ENCODE measurements around the gene METTL25B.

DNA sequence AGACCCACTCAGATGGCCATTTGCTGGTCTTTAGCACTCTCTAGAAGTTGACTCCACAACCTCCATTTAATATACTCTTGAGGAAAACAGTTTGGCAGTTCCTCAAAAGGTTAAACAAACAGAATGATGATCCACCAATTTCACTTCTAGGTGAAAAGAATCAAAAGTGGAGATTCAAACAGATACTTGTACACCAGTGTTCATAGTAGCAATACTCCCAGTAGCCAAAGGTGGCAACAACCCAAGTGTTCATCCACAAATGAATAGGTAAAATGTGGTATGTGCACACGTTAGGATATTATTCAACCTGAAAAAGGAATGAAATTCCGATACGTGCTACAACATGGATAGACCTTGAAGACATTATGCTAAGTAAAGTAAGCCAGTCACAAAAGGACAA lies 45.3 kb downstream of the METTL25B start:
- TF ChIP-seq, protein P1, sequence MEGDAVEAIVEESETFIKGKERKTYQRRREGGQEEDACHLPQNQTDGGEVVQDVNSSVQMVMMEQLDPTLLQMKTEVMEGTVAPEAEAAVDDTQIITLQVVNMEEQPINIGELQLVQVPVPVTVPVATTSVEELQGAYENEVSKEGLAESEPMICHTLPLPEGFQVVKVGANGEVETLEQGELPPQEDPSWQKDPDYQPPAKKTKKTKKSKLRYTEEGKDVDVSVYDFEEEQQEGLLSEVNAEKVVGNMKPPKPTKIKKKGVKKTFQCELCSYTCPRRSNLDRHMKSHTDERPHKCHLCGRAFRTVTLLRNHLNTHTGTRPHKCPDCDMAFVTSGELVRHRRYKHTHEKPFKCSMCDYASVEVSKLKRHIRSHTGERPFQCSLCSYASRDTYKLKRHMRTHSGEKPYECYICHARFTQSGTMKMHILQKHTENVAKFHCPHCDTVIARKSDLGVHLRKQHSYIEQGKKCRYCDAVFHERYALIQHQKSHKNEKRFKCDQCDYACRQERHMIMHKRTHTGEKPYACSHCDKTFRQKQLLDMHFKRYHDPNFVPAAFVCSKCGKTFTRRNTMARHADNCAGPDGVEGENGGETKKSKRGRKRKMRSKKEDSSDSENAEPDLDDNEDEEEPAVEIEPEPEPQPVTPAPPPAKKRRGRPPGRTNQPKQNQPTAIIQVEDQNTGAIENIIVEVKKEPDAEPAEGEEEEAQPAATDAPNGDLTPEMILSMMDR (conservative IDR thresholded peaks at IDR 0.05; ENCODE audit: low read depth, low read length) = 0 out of 2 replicates have a peak, but pooled peaks have one; percentile 21
- TF ChIP-seq EZH2 (IDR thresholded peaks at IDR 0.05; ENCODE audit: low read length, unreplicated experiment) (no peak), EZH2phosphoT487 (IDR thresholded peaks at IDR 0.05; ENCODE audit: borderline replicate concordance, low read length) (no peak)
